Endothelial cell of umbilical vein (primary cell): ENCODE results near the gene THSD7B. TPM values are rescaled to one million over a fixed set of nuclear protein-coding genes. Genes with fewer than 3 reads are reported as not detected.

Source experiments
- BruUV-seq: library from RNA; stranded (reverse); fragments of 400-500 nt; replicated peaks from 2 replicates; lab custom pipeline; 2021; lab: Mats Ljungman, UMichigan
- CTCF ChIA-PET: fragments of 300-600, 350-600 bp; sonication (Branson Sonifier 250); formaldehyde crosslinking; loops from one replicate; lab custom pipeline; 2021; ENCODE audit warnings: antibody characterized with exemption, inconsistent platforms; lab: Charles Lee
- POLR2A ChIA-PET: fragments of 300-600, 350-600 bp; sonication (Branson Sonifier 250); formaldehyde crosslinking; loops from one replicate; lab custom pipeline; 2021; ENCODE audit warnings: antibody characterized with exemption, inconsistent platforms; lab: Charles Lee
- DNase-seq: peaks from one replicate; pipeline ENCODE4 v3.0.0-alpha.2; 2011; ENCODE audit warnings: low read depth, low spot score
- FAIRE-seq: peaks from 2 replicates; lab custom pipeline; 2011; peaks lifted over from hg19 to GRCh38; lab: Jason Lieb, UNC
- H2AFZ ChIP-seq: 2 replicates; pipeline ENCODE4 v1.6.0; 2012; ENCODE audit warnings: low read depth, low read length, control low read depth, inconsistent platforms
- H3K27ac ChIP-seq: 2 replicates; pipeline ENCODE4 v1.5.1; 2011; ENCODE audit warnings: low read depth, mild to moderate bottlenecking, control low read depth, low read length, moderate library complexity; ENCODE audit not compliant: insufficient read depth
- H3K27me3 ChIP-seq, 2 experiments: 2 replicates each; pipeline versions ENCODE4 v1.6.0 to v1.6.1; 2011; ENCODE audit warnings: low read length in 2 of 2, mixed read lengths in 1 of 2; ENCODE audit not compliant: control insufficient read depth in 2 of 2, insufficient read depth in 2 of 2
- H3K36me3 ChIP-seq, 2 experiments: 2 replicates in 1 of 2; 3 replicates in 1 of 2; pipeline ENCODE4 v1.5.1; 2011; ENCODE audit warnings: low read length in 2 of 2, mild to moderate bottlenecking in 1 of 2, moderate library complexity in 1 of 2; ENCODE audit not compliant: control insufficient read depth in 2 of 2, insufficient read depth in 2 of 2; ENCODE audit errors: extremely low read depth in 1 of 2
- H3K4me1 ChIP-seq: 3 replicates; pipeline ENCODE4 v1.5.1; 2011; ENCODE audit warnings: mild to moderate bottlenecking, low read length; ENCODE audit not compliant: control insufficient read depth, insufficient read depth; ENCODE audit errors: extremely low read depth
- H3K4me2 ChIP-seq: 2 replicates; pipeline ENCODE4 v1.6.1; 2011; ENCODE audit warnings: low read length, control low read depth, mixed read lengths; ENCODE audit not compliant: insufficient read depth
- H3K4me3 ChIP-seq, 3 experiments: fragments of 200-600 bp in 1 of 3; sonication (generic), shearing (Covaris generic) in 1 of 3; replicated peaks in 1 of 3; 2 replicates each; pipeline ENCODE4 v1.5.1; 2011 to 2016; ENCODE audit warnings: control low read depth in 3 of 3, low read length in 3 of 3, mild to moderate bottlenecking in 2 of 3, inconsistent platforms in 1 of 3, low read depth in 1 of 3, moderate library complexity in 1 of 3; ENCODE audit not compliant: insufficient read depth in 1 of 3
- H3K79me2 ChIP-seq: 2 replicates; pipeline ENCODE4 v1.6.0; 2012; ENCODE audit warnings: low read length, inconsistent platforms; ENCODE audit not compliant: control insufficient read depth, insufficient read depth
- H3K9ac ChIP-seq: replicated peaks from 2 replicates; pipeline ENCODE3; 2011; ENCODE audit warnings: low read length, control low read depth; ENCODE audit not compliant: insufficient read depth; ENCODE audit errors: extremely low read depth
- H3K9me1 ChIP-seq: replicated peaks from 3 replicates; pipeline ENCODE4 v1.6.0; 2011; ENCODE audit warnings: mild to moderate bottlenecking, low read length; ENCODE audit not compliant: control insufficient read depth, insufficient read depth; ENCODE audit errors: extremely low read depth
- H3K9me3 ChIP-seq: replicated peaks from 2 replicates; pipeline ENCODE4 v1.5.1; 2012; ENCODE audit warnings: low read length, inconsistent platforms; ENCODE audit not compliant: control insufficient read depth, insufficient read depth
- H4K20me1 ChIP-seq: replicated peaks from 2 replicates; pipeline ENCODE3; 2011; ENCODE audit warnings: mild to moderate bottlenecking, low read length; ENCODE audit not compliant: control insufficient read depth, insufficient read depth; ENCODE audit errors: extremely low read depth
- CTCF ChIP-seq, 2 donors: IDR thresholded peaks; 1 replicate in 1 of 2; 2 replicates in 1 of 2; pipeline ENCODE4 v1.5.1; 2011; ENCODE audit warnings: low read length in 2 of 2, mild to moderate bottlenecking in 2 of 2, moderate library complexity in 2 of 2, control low read depth in 1 of 2, inconsistent platforms in 1 of 2, low read depth in 1 of 2; ENCODE audit not compliant: insufficient read depth in 1 of 2; ENCODE audit errors: extremely low read depth in 1 of 2
- EZH2 ChIP-seq: IDR thresholded peaks from 2 replicates; pipeline ENCODE4 v1.6.1; 2012; ENCODE audit warnings: borderline replicate concordance, low read depth, mild to moderate bottlenecking, moderate library complexity, low read length, inconsistent platforms; ENCODE audit not compliant: severe bottlenecking
- FOS ChIP-seq: IDR thresholded peaks from 2 replicates; pipeline ENCODE4 v1.6.1; 2011; ENCODE audit warnings: mild to moderate bottlenecking, low read length, moderate library complexity, borderline replicate concordance; ENCODE audit not compliant: insufficient read depth
- GATA2 ChIP-seq: IDR thresholded peaks from 2 replicates; pipeline ENCODE4 v1.7.0; 2011; ENCODE audit warnings: low read depth, mild to moderate bottlenecking, moderate library complexity, mixed read lengths, low read length; ENCODE audit not compliant: insufficient read length, insufficient read depth
- JUN ChIP-seq: IDR thresholded peaks from 2 replicates; pipeline ENCODE4 v1.6.1; 2011; ENCODE audit warnings: borderline replicate concordance, low read depth; ENCODE audit not compliant: insufficient read length, insufficient read depth
- MAX ChIP-seq: IDR thresholded peaks from 2 replicates; pipeline ENCODE4 v1.6.1; 2011; ENCODE audit not compliant: insufficient read depth, insufficient read length
- MYC ChIP-seq: IDR thresholded peaks from one replicate; pipeline ENCODE4 v1.6.1; 2011; ENCODE audit warnings: mild to moderate bottlenecking, low read depth, low read length
- POLR2A ChIP-seq: IDR thresholded peaks from 2 replicates; pipeline ENCODE4 v1.6.1; 2012; ENCODE audit warnings: low read depth, mild to moderate bottlenecking, control low read depth, low read length
- POLR2AphosphoS5 ChIP-seq: IDR thresholded peaks from 2 replicates; pipeline ENCODE4 v1.6.1; 2012; ENCODE audit warnings: low read depth, mild to moderate bottlenecking, control low read depth, low read length, moderate library complexity; ENCODE audit not compliant: insufficient read depth
- dilution Hi-C: fragments of 300-500 bp; cut with MboI; formaldehyde crosslinking; loops from one replicate; pipeline ENCODE4 v1.15.0; 2019; ENCODE audit warnings: low sequenced_read_pairs; ENCODE audit not compliant: extremely low pct_ligation_motif_present
- intact Hi-C: fragments of 100-400 bp; cut with micrococcal nuclease; formaldehyde crosslinking; loops from one replicate; pipeline ENCODE4 v1.10.0; 2022
- polyA plus RNA-seq, 4 experiments: library from polyadenylated mRNA; depleted of rRNA in 3 of 4; stranded (reverse) in 3 of 4; unstranded in 1 of 4; fragments of >200 nt; gene quantifications; 2 replicates each; pipeline versions ENCODE4 v1.2.1 to v1.2.3, GENCODE V29; 2011 to 2012; ENCODE audit warnings: missing spikeins in 1 of 4
- total RNA-seq: library from RNA; stranded (reverse); gene quantifications from 2 replicates; pipeline ENCODE4 v1.2.3, GENCODE V29; 2021

The THSD7B gene
- total and polyA plus RNA-seq, 2 donors (not counting 3 experiments of a cell fraction or from before 2014, with no cell fraction given) = 0.04 TPM; not detected in 1

- no peak for DNase-seq
- CTCF ChIA-PET = no interaction called here
- no TSS peak for BruUV-seq
These were observed 327.8 kb downstream of the THSD7B start for GRCh38 chr2:137093116-137093515.

GRCh38 chr2:137096187-137096586 lies 330.8 kb downstream of the THSD7B start:
- BruUV-seq = no TSS peak
- Histone ChIP-seq H3K79me2 (no peaks in the 10 kb centered on the region), H2AFZ (no peak overlapping the region), H3K4me2 (no peak overlapping the region), H3K9ac (no peak overlapping the region), H4K20me1 (no peaks in the 10 kb centered on the region), H3K27me3 (no peaks in the 10 kb centered on the region), H3K9me3 (no peaks in the 10 kb centered on the region), H3K27ac (no peak overlapping the region), H3K9me1 (no peaks in the 10 kb centered on the region), H3K4me3 (no peak overlapping the region), H3K4me1 (no peaks in the 10 kb centered on the region), H3K36me3 (no peaks in the 10 kb centered on the region)
- POLR2A ChIA-PET = no interaction called here
- DNase-seq (no peak), FAIRE-seq (no peak)
- TF ChIP-seq GATA2 = no peak
- TF ChIP-seq JUN = no peak
- TF ChIP-seq FOS = no peak
- no peak for TF ChIP-seq CTCF (IDR thresholded peaks at IDR 0.05; ENCODE audit: extremely low read depth in 1 of 2, insufficient read depth in 1 of 2, low read depth in 1 of 2, low read length in 2 of 2)
- no peak for TF ChIP-seq MAX
- TF ChIP-seq POLR2A = no peak
- TF ChIP-seq POLR2AphosphoS5 = no peak
- no peak for TF ChIP-seq MYC
- no peak for TF ChIP-seq EZH2
- intact Hi-C loops = no loop called here
- dilution Hi-C loops = no loop called here
- CTCF ChIA-PET = interaction anchor here (0.7 kb wide), 1 partner anchor 10 kb away, joined by 3 read pairs; no protein-coding TSS in a partner anchor

More at GRCh38 chr2:137093116-137093515, 327.8 kb downstream of the THSD7B start:
- no peaks in the 10 kb centered on the region for H4K20me1 ChIP-seq
- no peaks in the 10 kb centered on the region for H3K9me3 ChIP-seq
- no peak overlapping the region for H3K4me3 ChIP-seq
- no peaks in the 10 kb centered on the region for H3K9me1 ChIP-seq
- no peaks in the 10 kb centered on the region for H3K27me3 ChIP-seq
- POLR2A ChIA-PET = no interaction called here
- dilution Hi-C loops (no loop called here), intact Hi-C loops (no loop called here)
- H3K36me3 ChIP-seq = no peaks in the 10 kb centered on the region
- no peak overlapping the region for H3K9ac ChIP-seq
- no peak overlapping the region for H3K27ac ChIP-seq
- H2AFZ ChIP-seq = no peak overlapping the region
- no peak overlapping the region for H3K4me2 ChIP-seq
- TF ChIP-seq MYC (no peak), GATA2 (no peak), POLR2AphosphoS5 (no peak)
- no peaks in the 10 kb centered on the region for H3K79me2 ChIP-seq
- no peak for FAIRE-seq
- H3K4me1 ChIP-seq = no peaks in the 10 kb centered on the region
